HG03558 (cell line): ENCODE results near the gene CPLX1.

Source experiments
- ATAC-seq: cut with Tn5 transposase; IDR thresholded peaks from one replicate; pipeline ENCODE4 v1.9.1; 2021; ENCODE audit warnings: moderate number of reproducible peaks; ENCODE audit not compliant: unreplicated experiment; ENCODE audit errors: extremely low read depth

CPLX1 gene

DNA sequence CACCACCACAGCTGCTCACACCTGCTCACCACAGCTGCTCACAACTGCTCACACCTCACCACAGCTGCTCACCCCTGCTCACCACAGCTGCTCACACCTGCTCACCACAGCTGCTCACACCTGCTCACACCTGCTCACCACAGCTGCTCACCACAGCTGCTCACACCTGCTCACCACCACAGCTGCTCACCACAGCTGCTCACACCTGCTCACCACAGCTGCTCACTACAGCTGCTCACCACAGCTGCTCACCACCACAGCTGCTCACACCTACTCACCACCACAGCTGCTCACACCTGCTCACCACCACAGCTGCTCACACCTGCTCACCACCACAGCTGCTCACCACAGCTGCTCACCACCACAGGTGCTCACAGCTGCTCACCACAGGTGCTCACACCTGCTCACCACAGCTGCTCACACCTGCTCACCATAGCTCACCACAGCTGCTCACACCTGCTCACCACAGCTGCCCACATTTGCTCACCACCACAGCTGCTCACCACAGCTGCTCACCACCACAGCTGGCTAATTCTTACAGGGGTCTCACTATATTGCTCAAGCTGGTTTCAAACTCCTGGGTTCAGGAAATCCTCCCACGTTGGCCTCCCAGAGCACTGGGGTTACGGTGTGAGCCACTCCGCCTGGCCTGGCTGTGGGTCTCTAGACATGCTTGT, 30.4 kb upstream of the CPLX1 start:
- no peak for ATAC-seq

DNA sequence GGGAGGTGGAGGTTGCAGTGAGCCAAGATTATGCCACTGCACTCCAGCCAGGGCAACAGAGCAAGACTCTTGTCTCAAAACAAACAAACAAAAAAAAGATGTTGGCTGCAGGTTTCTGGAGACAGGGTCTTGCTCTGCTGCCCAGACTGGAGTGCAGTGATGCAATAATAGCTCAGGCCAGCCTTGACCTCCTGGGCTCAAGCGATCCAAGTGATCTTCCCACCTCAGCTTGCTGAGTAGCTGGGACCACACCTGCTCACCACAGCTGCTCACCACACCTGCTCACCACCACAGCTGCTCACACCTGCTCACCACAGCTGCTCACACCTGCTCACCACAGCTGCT, 29.9 kb upstream of the CPLX1 start:
- no peak for ATAC-seq

DNA sequence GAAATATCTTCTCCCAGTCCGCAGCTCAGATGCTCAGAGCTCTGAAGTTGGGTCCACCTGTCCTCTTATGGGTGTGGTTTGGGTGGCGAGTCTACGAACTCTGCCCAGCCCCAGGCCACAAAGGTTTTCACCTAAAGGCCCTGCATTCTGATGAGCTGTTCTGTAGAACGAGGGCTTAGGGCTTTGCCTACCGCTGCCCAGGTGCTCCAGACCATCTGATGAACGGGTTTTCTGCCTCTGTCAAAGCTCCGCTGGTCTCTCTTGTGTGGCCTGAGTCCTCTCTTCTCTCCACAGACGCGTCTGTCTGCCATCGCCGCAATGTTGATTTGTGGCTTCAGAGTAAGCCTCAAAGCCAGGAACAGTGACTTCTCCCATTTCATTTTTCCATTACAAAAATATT, 28.4 kb upstream of the CPLX1 start:
- no peak for ATAC-seq

DNA sequence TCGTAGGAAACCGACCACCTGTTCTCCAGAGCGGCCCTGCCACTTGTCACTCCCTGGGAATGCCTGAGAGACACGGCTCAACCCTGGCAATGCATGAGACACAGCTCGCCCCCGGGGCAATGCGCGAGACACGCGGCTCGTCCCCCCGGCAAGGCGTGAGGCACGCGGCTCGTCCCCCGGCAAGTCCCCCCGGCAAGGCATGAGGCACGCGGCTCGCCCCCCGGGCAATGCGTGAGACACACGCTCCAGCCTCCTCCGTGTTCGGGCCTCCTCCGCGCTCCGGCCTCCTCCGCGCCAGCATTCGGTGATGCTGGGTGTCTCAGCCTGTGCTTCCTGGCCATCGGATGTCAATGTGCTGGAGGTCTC, 27.5 kb upstream of the CPLX1 start:
- ATAC-seq = no peak

DNA sequence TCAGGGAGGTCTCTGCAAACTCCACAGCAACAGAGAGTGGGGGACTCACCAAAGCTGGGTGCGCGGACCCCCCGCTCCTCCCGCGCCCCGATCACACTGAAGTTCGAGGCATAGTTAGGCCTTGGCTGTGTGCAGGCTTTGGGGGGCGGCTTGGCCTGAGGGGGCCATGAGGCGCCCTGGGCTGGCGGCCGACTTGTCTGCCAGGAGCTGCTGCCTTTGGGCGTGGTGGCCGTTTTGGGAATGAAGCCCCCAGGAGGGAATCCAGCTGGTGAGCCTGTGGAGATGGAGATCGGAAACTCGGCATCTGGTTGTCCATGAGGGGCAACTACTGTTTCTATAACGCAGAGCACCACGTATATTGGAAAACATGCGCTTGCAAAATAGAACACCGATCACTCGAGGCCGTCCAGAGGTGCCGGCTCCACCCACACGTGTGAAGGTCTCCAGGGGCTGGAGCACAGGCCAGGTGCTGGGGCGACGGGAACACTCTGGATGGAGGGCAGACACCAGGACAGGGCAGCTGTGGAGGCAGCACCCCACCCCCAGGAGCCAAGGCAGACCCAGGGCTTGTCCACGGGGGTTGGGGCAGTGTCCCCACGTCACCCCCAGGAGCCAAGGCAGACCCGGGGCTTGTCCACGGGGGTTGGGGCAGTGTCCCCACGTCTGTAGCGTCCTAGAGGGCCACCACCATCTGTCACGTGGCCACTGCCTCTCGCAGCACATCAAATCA, 25.9 kb upstream of the CPLX1 start:
- ATAC-seq = no peak

DNA sequence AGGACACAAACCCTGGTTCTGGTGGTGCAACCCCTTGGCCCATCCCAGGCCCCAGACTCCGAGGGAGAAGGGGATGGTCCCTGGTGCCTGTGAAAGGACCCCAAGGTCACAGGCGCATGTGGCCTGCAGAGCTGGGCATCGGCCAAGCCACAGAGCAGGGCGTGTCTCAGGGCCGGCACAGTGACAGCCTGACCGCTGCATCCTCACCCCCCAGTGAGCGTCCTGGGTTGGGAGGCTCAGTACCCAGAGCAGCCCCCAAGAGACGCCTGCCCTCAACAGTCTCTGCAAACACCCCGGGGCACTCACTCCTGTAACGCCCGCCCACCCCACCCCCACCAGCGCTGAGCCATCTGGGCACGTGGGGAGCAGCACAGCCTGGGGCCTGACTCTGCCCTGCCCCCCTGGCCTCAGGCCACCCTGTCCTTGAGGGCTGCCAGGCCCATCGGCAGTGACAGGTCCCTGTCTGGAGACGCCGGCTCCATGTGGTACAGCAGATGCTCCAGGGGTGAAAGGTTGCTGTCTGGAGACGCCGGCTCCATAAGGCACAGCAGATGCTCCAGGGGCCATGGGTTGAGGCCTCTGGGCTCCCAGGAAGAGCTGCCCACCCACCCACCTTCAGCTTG, 24.5 kb upstream of the CPLX1 start:
- ATAC-seq = no peak

DNA sequence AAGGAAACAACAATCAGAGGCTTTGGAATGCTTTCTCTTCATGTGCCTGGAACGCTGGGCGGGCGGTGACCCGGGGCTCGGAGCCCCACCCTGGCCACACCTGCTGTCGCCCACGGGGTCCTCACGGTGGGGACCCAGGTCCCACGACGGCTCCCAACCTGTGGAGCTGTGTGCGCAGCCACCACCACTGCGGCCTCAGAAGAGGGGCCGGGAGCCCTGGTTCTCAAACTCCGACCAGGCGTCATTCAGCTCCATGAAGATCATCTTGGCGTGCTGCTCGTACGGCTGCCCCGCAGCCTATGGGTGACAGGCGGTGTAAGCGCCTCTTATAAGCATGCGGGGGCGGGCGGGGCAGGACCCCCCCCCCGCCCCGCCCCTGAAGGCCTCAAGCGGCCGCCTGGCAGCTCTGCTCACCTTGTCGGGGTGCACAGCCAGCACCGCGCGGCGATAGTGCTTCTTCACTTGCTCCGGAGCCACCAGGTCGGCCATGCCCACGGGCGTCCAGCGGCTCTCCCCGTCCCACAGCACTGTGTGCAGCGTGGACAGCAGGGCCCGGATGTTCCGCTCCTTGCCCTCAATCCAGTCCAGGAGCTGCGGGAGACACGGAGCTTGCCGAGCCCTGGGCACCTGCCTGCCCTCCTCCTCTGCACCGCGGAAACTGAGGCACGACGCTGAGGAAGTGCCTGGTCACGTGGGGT, 23.7 kb upstream of the CPLX1 start:
- no peak for ATAC-seq

DNA sequence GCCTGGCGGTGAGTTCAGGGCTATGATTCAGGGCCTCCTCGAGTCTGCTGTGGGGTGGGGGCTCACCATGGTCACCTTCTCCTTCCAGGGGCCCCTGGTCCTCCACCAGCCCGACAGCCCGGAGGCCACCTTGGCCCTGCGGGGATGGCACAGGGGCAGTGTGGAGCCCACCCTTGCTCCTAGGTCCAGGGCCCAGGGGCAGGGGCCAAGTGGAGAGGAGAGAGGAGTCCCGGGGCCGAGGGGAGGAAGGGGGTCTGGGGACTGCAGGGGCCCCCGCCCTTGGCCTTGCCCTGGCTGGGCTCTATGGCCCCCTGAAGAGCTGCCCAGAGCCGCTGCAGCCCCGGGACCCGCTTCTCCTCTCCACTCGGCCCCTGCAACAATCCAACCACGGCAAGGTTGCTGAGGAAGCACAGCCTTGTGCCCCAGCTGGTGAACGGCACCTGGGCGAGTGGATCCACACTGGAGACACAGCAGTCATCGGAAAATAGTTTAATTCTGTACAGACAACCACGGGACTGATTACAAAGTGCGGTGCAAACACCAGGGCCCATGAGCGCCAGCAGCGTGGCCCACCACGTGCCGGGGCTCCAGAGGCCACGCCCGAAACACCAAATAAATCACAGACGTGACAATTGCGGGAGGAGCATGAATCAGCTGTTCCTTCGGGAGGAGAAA, 23.0 kb upstream of the CPLX1 start:
- no peak for ATAC-seq

DNA sequence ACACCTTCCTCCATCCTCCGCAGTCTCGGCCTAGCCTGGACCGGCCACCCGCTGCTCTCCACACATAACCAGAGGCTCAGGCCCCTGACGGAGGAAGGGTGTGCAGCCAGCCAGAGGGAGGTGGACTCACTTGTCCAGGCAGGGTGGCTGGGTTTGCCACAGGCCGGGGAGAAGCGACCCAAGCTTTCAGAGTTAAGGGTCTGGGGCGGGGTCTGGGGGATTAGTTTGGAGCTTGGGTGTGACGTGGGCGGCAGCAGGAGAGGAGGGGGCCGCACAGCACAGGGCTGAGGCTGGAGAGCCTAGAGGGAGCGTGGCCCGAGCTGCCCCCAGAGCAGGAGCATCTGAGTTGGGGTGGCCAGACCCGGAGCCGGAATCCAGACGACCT, 22.4 kb upstream of the CPLX1 start:
- no peak for ATAC-seq

DNA sequence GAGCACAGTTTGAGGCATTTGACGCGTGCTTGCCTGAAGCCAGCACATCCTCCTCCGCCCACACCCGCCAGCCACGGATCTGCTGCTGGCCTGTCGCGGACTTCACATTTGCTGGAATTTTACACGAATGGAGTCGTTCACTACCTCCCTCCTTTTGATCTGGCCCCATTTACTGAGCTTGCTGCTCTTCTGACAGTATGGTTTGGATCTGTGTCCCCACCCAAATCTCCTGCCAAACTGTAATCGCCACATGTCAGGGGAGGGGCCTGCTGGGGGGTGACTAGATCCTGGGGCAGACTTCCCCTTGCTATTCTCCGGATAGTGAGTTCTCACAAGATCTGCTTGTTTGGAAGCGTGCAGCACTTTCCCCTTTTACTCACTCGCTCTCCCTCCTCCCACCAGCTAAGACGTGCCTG, 19.9 kb upstream of the CPLX1 start:
- ATAC-seq = no peak

DNA sequence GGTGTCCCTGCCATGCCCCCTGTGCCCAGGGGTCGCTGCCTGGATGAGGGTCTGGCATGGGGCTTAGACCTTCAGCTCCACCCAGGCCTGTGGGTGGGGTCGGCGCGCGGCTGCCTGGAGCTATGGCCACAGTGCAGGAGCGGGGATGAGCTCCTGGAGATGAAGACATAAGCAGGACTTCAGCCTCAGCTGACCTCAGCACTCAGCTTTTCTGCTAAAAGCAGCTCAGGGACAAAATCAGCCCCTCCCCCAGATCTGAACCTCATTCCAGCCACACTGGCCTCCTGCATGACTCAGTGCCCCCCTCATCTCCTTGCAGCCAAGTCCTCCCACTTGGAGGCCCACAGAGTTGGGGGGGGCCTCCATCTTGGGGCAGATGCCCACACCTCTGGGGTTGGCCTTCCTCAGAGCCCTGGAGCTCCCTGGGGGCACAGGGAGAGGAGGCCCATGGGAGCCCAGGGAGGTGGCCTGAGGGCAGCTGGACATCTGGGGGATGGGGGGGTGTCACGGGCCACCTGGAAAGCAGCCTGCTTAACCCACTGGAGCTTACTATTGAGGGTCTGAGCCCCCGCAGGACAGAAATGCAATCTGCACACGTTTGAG, 19.4 kb upstream of the CPLX1 start:
- ATAC-seq = no peak

DNA sequence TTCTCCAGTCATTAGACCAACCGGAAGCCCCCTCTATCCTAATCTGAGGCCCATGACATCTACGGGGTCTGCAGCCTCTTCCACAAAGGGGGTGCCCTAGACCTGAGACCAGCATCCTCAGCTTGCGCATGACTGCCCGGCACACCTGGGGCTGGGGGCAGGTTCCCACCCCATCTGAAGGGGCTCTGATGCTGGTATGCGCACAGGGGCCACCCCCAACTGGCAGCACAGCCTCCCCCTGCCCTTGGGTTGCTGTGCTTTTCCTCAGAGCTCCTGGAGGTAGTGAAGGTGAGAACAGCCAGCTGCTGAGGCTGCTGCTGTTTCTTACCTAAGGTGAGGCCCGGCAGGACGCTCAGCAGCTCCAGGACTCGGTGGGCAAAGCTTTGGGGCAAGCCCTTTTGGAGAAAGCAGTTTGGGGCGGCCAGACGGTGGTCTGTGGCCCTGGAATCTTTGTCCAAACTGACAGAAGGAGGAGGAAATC, 18.9 kb upstream of the CPLX1 start:
- no peak for ATAC-seq

DNA sequence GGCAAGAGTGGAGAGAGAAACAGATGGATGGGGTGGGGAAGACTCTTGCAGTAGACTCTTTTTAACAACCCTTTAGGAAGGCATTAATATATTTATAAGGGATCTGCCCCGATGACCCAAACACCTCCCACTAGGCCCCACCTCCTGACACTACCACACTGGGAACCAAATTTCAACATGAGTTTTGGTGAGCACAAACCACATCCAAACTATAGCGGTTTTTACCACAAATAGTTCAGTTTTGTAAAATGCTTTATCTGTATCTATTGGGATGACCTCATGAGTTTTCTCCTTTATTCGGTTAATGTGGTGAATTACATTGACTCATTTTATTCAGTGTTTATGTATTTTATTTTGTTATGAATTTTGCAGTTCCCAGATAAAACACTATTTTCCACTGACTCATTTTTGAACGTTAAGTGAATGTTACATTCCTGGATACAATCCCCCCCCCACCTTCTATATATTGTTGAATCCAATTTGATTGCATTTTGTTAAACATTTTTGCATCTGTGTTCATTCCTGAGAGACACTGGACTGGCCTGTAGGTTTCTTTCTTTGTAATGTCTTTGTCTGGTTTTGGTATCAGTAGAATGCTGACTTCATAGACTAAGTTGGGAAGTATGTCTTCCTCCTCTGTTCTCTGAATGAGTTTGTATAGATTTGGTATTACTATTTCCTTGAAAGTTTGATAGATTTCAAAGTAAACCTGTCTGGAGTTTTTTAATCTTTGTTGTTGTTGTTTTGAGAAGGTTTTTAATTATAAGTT, 13.9 kb upstream of the CPLX1 start:
- no peak for ATAC-seq

DNA sequence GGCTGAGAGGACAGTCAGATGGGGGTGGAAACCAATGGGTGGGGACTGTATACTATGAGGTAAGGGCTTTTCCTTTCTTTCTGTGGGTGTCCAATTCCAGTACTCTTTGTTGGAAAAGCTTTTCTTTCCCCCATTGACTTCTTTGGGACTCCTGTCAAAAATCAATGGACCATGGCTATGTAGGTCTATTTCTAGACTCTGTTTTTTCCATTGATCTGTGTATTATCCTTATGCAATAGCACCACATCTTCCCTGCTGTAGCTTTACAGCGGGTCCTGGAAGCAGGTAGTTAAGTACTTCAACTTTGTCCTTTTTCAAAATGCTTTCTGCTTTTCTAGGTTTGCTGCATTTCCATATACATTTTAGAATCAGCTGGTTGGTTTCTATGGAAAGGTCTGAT, 11.8 kb upstream of the CPLX1 start:
- no peak for ATAC-seq

DNA sequence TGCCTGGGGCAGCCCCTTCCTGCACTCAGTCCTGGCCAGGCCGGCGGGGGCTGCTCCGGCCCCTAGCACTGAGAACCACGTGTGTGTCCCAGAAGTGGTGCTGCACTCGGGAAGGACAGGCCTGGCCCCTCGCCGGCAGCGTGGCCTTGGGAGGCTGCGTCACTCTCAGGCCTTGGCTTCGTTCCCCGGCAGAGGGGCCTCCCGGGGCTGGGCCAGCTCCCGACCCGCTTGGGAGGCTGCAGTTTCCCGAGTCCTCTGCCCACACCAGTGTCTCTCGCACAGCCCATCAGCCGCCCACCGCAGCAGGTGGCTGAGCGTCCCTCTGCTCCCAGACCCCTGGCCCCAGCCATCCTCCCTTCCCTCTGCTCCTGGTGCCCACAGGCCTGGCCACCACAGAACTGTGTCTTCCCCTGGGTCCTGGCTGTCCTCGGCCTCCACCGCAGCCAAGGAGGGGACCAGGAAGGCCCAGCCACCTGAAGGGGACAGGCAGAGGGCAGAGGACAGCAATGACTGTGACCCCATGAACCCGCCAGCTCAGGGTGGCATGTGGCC, 10.9 kb upstream of the CPLX1 start:
- ATAC-seq = no peak

DNA sequence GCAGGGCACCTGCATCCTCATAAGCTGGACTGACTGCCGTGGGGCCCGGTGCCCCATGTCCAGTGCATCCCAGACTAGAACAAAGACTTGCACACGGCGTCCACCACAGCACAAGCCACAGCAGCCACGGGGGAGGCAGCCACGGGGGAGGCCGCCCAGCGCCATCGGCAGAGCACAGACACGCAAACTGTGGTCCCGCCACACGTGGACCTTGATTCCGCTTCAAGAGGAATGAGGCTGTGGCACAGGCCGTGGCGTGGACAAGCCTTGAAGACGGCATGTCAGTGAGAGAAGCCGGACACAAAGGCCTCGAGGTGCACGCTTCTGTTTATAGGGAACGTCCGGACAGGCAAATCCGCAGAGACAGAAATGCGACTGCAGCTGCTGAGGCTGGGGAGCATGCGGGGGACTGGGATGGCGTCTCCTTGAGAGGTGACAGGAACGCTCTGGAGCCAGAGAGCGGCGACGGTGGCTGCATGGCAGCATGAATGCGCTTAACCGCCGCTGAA, 10.1 kb upstream of the CPLX1 start:
- ATAC-seq = no peak

DNA sequence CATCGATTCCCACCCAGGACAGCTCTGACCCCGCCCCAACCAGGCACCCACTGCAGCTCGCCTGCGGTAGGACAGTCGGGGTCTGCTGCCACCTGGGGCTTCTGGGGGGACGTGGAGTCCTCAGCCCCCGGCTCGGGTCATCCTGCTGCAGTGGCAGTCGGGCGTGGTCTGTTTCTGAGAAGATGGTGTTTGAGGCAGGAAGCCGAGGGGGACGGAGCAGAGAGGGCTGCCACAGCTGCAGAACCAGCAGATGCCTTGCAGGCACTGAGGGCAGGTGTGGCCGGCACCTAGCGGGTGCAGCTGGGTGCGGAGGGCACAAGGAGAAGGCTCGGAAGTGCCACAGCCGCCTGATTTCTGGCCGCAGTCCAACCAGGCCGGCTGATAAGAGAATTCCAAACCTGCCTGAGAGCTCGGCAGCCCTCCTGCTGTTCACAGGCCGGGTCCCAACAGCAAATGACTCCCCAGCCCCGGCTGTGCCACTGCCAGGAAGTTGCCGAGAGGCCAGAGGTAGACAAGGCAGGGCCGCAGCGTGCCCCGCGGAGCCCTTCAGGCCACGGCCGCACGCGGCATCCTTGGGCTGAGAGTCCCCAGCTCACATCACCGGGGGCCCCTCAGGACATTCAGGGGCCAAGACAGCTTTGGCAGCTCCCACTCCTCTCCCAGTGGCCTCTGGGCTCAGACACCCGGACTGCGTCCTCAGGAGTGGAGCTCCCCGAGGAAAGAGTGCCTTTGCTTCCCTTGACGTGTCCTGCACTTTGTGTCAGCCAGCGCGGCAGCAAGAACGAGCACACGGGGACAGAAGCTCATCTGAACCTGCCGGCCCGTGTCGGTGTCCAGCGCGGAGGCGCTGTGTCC, 9.4 kb upstream of the CPLX1 start:
- ATAC-seq = no peak
